GM23248 (cell line): ENCODE results near the gene PSEN2.

ENCODE experiments used
- EZH2 ChIP-seq: fragments of 200-600 bp; sonication (generic); IDR thresholded peaks from 2 replicates; pipeline ENCODE4 v1.6.1; 2018; ENCODE audit warnings: antibody characterized with exemption, mild to moderate bottlenecking; ENCODE audit not compliant: insufficient read depth, poor library complexity, severe bottlenecking
- EZH2phosphoT487 ChIP-seq: fragments of 200-600 bp; sonication (generic); IDR thresholded peaks from 2 replicates; pipeline ENCODE4 v1.6.1; 2018; ENCODE audit warnings: antibody characterized with exemption, moderate library complexity, mild to moderate bottlenecking, low read depth; ENCODE audit not compliant: insufficient read depth

DNA sequence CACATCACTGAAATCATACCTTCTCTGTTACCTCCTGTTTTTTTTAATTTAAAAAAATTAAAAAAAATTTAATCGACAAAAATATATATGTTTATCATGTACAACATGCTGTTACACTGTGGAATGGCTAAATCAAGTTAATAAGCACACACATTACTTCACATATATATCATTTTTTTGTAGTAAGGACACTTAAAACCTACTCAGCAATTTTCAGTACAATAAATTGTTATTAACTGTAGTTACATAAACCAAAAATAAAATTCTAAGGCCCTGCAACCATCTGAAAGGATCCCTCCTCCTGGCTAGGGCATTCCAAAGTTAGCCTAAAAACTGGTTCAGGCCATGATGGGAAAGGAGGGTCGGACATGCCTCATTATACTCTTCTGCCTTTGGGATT is 46.1 kb downstream of the PSEN2 start:
- TF ChIP-seq EZH2phosphoT487 (no peak), EZH2 (no peak)
